Subcutaneous adipose tissue (tissue), 4 donors: ENCODE measurements around the gene POLA2. TPM values are rescaled to one million over a fixed set of nuclear protein-coding genes. Genes with fewer than 3 reads are reported as not detected.

Source experiments
- total RNA-seq, 4 donors: library from RNA; depleted of rRNA; stranded (reverse); fragments of >200 nt; gene quantifications; one replicate each; pipeline ENCODE4 v1.1.0, GENCODE V29; 2016
- TF ChIP-seq, protein P1 (sequence below): fragments of 450-650 bp; IDR thresholded peaks from one replicate; pipeline ENCODE4 v1.5.1; 2016; ENCODE audit warnings: low read depth, mild to moderate bottlenecking, control low read depth, antibody characterized with exemption, moderate library complexity

Gene POLA2
- total RNA-seq, 4 donors from 2014 or later, result 2.6 to 6.2 (median 4.9) TPM

DNA sequence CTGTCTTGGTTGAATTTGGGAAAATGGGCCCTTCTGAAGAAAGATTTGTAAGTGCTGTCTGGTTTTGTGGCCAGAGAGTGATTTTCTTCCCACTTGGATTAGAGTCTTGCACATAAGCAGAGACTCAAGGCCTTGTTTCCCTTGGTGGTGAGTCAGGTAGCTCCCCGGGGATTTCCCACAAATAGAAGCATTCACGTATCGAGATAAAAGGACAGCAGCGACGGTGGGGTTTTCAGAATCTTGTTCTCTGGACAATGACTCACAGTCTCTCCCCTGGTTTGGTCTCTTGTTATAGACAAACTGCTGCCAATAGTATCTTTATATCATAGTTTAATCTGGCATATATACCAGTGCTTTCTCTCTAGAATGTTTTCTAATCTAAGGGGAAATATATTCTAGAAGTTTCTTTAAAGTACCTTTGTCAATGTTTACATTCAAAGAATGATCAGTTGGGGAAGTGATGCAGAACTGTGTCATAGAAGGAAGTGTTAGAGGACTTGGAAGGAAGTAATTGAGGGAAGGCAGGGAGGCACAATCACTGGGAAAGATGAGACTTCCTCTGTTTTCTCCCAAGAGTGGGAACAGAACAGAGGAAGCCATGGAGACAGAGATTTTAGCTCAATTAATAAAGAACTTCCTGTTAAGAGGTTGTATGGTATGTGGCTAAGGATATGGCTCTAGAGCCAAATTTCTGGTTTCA lies 18.1 kb downstream of the POLA2 start:
- TF ChIP-seq, protein P1, sequence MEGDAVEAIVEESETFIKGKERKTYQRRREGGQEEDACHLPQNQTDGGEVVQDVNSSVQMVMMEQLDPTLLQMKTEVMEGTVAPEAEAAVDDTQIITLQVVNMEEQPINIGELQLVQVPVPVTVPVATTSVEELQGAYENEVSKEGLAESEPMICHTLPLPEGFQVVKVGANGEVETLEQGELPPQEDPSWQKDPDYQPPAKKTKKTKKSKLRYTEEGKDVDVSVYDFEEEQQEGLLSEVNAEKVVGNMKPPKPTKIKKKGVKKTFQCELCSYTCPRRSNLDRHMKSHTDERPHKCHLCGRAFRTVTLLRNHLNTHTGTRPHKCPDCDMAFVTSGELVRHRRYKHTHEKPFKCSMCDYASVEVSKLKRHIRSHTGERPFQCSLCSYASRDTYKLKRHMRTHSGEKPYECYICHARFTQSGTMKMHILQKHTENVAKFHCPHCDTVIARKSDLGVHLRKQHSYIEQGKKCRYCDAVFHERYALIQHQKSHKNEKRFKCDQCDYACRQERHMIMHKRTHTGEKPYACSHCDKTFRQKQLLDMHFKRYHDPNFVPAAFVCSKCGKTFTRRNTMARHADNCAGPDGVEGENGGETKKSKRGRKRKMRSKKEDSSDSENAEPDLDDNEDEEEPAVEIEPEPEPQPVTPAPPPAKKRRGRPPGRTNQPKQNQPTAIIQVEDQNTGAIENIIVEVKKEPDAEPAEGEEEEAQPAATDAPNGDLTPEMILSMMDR, result no peak

DNA sequence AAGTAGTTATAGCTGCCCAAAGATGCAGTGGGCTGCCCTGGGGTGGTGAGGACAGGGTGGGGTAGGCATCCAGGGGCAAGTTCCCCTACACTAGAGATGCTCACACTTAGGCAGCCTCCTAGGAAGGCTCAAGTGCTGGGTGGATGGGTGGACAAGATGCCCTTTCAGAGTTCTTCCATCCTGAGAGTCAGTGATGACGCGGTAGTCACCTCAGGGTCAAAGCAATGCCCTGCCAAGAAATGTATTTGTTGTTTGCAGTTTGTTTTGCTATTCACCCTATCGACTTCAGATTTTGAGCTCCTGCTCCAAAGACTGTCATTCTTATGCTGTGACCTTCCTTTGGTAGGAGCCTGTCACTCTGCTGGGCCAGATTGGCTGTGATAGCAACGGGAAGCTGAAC lies 18.9 kb downstream of the POLA2 start:
- TF ChIP-seq, protein P1, result no peak

DNA sequence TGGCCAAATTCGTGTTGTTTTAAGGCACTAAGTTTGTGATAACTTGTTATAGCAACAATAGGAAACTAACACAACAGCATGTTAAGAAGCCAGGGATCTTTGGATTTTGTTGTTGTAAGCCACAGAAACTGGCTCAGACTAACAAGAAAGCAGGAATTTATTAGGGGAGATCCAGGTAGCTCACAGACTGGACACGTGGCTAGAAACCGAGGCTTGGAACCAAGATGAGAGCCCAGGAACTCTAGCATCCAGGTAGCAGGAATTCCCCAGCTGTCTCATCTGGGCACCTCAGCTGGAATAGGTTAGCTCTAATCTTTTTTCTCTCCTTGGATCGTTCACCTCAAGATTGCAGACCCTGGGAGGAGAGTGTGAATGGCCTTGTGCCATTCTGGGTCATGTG lies 24.9 kb downstream of the POLA2 start:
- TF ChIP-seq, protein P1, result no peak

DNA sequence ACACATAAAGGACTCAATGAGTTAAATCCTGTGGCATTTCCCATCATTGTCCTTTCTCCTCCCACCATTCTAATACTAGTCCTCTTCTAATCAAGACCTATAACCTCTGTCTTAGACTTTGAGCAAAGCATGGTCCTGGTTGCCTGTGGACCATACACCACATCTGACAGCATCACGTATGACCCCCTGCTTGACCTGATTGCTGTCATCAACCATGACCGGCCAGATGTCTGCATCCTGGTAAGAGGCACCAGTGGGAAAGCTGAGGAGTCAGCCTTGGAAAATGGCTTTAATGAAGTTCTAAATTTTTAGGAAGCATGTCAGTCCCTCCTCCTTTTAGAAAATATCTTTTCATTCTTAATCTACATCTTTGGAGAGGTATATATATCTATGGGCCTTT lies 25.8 kb downstream of the POLA2 start:
- TF ChIP-seq, protein P1, result no peak

DNA sequence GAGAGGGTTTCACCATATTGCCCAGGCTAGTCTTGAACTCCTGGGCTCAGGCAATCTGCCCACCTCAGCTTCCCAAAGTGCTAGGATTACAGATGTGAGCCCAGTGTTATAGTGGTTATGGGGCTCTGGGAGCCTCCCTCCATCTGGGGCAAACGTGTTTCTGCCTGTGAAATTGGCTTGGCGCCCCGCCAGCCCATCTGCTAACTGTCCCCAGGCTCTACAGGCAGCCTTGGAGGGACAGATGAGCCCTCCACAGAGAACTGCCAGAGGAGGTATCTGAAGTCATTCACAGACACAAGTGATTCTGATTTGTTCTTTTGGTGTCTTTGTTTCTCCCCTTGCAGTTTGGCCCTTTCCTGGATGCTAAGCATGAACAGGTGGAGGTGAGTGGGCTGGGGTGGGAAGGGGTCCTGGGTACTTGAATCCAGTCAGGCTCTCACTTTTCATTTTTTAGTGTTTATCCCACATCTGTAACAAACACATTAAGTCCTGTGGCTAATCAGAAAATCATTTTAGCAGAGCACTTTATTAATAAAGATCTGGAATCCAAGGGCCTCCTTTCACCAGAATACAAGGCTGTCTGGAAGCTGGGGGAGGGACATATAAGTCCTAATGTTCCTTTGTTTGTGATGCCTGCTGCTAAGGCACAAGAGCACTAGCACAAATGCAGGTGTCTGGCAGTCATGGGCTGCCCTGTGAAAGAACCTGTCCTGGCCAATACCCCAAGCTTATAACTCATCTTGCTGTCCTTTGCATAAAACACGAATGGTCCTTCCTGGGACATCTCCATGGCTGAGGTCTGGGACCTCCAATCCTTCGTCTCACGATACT lies 27.2 kb downstream of the POLA2 start:
- TF ChIP-seq, protein P1, result no peak

DNA sequence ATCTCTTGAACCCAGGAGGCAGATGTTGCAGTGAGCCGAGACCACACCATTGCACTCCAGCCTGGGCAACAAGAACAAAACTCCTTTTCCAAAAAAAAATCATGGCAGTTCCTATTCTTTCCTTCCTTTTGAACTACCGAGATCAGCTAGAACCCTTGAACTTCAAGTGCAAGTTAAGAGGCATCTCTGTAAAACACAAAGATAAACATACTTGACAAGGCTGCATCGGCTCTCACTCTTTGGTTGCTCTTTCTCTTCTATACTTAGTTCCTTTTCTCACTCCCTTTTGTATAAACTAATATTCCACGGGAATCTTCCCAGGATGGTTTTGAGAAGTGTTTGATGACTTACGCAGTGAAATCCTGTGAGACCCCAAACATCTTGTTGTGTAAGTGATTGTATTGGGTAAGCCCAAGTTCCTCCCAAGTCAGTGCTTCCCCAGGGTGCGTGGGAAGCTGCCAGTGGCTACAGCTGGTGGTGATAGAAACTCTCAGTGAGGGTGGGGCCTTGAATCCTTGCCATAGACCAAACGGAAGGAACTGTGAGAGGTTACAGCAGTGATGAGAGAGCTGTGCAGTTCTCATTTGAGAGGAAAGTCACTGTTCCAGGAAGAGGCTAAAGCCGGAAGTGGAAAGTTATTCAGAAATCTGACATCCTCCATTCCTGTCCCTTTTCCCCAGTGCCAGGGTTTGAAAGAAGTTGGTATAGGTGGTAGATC lies 28.8 kb downstream of the POLA2 start:
- TF ChIP-seq, protein P1, result no peak

DNA sequence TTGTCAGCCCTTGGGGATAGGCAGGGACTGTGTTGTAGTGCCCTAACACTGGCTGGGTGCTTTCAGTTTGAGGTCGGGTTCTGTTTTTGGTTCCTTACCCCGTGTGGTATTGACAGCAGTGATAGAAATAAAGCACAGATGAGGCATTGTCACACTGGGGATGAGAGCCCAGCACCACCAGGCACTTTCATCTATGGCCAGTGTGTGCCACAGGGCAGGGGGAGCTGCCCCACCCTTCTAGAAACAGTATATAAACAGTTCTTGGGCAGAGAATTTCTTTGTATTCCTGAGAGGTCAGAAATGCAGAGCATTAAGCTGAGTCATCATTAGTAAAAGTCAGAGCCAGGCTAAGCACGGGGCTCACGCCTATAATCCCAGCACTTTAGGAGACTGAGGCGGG lies 29.9 kb downstream of the POLA2 start:
- TF ChIP-seq, protein P1, result no peak
